SK-N-SH treated with all-trans-retinoic acid at 6 μM for 48 hours (cell line): ENCODE data around the gene SPOCK1.

ENCODE experiments used
- ARNTL ChIP-seq: fragments of 450-650 bp; formaldehyde crosslinking; IDR thresholded peaks from 2 replicates; pipeline ENCODE4 v1.5.0; 2020; ENCODE audit warnings: low read depth, mild to moderate bottlenecking, moderate library complexity, borderline replicate concordance
- CSDC2 ChIP-seq: fragments of 250-450 bp; sonication (Bioruptor Pico); IDR thresholded peaks from 2 replicates; pipeline ENCODE4 v1.5.0; 2020; ENCODE audit warnings: mild to moderate bottlenecking, moderate library complexity
- ESRRG ChIP-seq: fragments of 250-450 bp; sonication (Bioruptor Pico); IDR thresholded peaks from 2 replicates; pipeline ENCODE4 v1.6.1; 2021; ENCODE audit warnings: mild to moderate bottlenecking
- PPARA ChIP-seq: fragments of 250-450 bp; sonication (Bioruptor Pico); IDR thresholded peaks from 2 replicates; pipeline ENCODE4 v1.5.0; 2020; ENCODE audit warnings: mild to moderate bottlenecking, borderline replicate concordance
- RARB ChIP-seq: fragments of 250-450 bp; sonication (Bioruptor Pico); IDR thresholded peaks from 2 replicates; pipeline ENCODE4 v1.8.0; 2021; ENCODE audit warnings: mild to moderate bottlenecking, moderate library complexity
- SNAI2 ChIP-seq: fragments of 250-450 bp; sonication (Bioruptor Pico); IDR thresholded peaks from 2 replicates; pipeline ENCODE4 v1.5.0; 2020; ENCODE audit warnings: mild to moderate bottlenecking, moderate library complexity
- TF ChIP-seq, protein P1 (sequence below): fragments of 250-450 bp; sonication (Bioruptor Pico); IDR thresholded peaks from 2 replicates; pipeline ENCODE4 v1.5.1; 2020; ENCODE audit warnings: low read depth, mild to moderate bottlenecking, moderate library complexity

DNA sequence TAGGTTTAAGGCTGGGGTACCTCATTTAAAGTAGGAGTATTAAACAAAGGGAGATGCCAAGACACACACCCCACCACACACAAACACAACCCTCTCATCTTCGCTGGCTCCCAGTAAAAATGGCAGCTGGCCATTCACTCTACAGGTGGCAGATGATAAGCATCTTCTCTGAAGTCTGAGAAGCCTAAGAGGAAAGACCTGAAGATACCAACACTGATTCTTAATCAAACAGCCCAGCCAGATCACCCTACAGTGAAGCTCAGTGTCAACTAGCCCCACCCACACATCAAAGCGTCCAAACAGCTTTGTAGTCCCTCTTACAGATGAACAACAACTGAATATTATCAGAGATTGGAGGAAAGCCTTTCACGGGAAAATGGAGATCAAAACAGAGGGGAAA lies 59.5 kb downstream of the SPOCK1 start:
- TF ChIP-seq RARB (no peak), ESRRG (CRISPR knock-in tag) (no peak), SNAI2 (CRISPR knock-in tag) (no peak), PPARA (CRISPR knock-in tag) (no peak), CSDC2 (CRISPR knock-in tag) (no peak), ARNTL (CRISPR knock-in tag) (no peak)
- TF ChIP-seq, protein P1, sequence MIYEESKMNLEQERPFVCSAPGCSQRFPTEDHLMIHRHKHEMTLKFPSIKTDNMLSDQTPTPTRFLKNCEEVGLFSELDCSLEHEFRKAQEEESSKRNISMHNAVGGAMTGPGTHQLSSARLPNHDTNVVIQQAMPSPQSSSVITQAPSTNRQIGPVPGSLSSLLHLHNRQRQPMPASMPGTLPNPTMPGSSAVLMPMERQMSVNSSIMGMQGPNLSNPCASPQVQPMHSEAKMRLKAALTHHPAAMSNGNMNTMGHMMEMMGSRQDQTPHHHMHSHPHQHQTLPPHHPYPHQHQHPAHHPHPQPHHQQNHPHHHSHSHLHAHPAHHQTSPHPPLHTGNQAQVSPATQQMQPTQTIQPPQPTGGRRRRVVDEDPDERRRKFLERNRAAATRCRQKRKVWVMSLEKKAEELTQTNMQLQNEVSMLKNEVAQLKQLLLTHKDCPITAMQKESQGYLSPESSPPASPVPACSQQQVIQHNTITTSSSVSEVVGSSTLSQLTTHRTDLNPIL (CRISPR knock-in tag) = no peak
